Adrenal gland (tissue), 5 donors: ENCODE results near the gene OR9Q1.

ENCODE experiments used
- CTCF ChIP-seq, 6 experiments: fragments of 450-650 bp in 4 of 6; fragments of 200-600 bp in 2 of 6; sonication (generic) in 1 of 6; IDR thresholded peaks; 1 replicate in 5 of 6; 2 replicates in 1 of 6; pipeline versions ENCODE4 v1.5.1 to v1.8.0; 2016 to 2021; ENCODE audit warnings: antibody characterized with exemption in 6 of 6, mild to moderate bottlenecking in 2 of 6, moderate library complexity in 1 of 6
- POLR2A ChIP-seq, 2 donors: fragments of 450-650 bp; IDR thresholded peaks; one replicate each; pipeline ENCODE4 v1.6.1; 2017; ENCODE audit warnings: antibody characterized with exemption in 2 of 2, mild to moderate bottlenecking in 2 of 2, moderate library complexity in 1 of 2
- donor health status: DM: no; HTN: no; CAD: no.

GRCh38 chr11:58188770-58189169 is 165.1 kb downstream of the OR9Q1 start, which contains the start of gene OR9Q2:
- TF ChIP-seq CTCF (IDR thresholded peaks at IDR 0.05) (no peak), POLR2A (IDR thresholded peaks at IDR 0.05) (no peak)
